GM18870 (cell line): Measurements from ENCODE around the gene SGPP1.
"Not testable (repeated sequence)": the region's sequence is repeated elsewhere in the genome, so short reads cannot be mapped to it uniquely, and the experiment has no call there.

Source experiments
- ATAC-seq: cut with Tn5 transposase; IDR thresholded peaks from one replicate; pipeline ENCODE4 v1.9.1; 2021; ENCODE audit warnings: moderate library complexity; ENCODE audit not compliant: unreplicated experiment

The SGPP1 gene

GRCh38 chr14:63641473-63642228 lies 86.2 kb downstream of the SGPP1 start, which contains the start of gene WDR89:
TSS of gene WDR89 (minus strand) at chr14:63641871. CDS start at chr14:63599942, 41,929 bp downstream.
- peak; percentile 77 for ATAC-seq

- no peak for ATAC-seq
Observed at GRCh38 chr14:63638493-63638892, 89.4 kb downstream of the SGPP1 start.

- ATAC-seq: not testable (repeated sequence)
Observed at GRCh38 chr14:63636094-63636635, 91.7 kb downstream of the SGPP1 start.
